HepG2 (cell line): Measurements from ENCODE around the gene IFI30. TPM values are rescaled to one million over a fixed set of nuclear protein-coding genes. Genes with fewer than 3 reads are reported as not detected.

Source experiments
- ATAC-seq: fragments of 200-7000 bp; cut with Tn5 transposase; 3 replicates; pipeline ENCODE4 v1.9.1; 2020; ENCODE audit warnings: mild to moderate bottlenecking, moderate library complexity
- BruUV-seq: library from RNA; stranded (reverse); fragments of 400-500 nt; replicated peaks from 2 replicates; lab custom pipeline; 2021; lab: Mats Ljungman, UMichigan
- CTCF ChIA-PET: fragments of 300-600 bp; formaldehyde crosslinking; extraction: SDS; loops from one replicate; lab custom pipeline; 2021; ENCODE audit warnings: low total read pairs, inconsistent platforms, low intra/inter-chr PET ratio; lab: Yijun Ruan, JAX
- POLR2A ChIA-PET: fragments of 350-600 bp; sonication (Branson Sonifier 250); formaldehyde crosslinking; loops from one replicate; lab custom pipeline; 2020; ENCODE audit warnings: antibody characterized with exemption, inconsistent platforms; lab: Yijun Ruan, JAX
- DNase-seq: peaks from one replicate; pipeline ENCODE4 v3.0.0-alpha.2; 2015; ENCODE audit warnings: low spot score
- FAIRE-seq: peaks from 3 replicates; lab custom pipeline; 2011; peaks lifted over from hg19 to GRCh38; lab: Jason Lieb, UNC
- H2AFZ ChIP-seq: one replicate; pipeline ENCODE4 v1.6.1; 2011; ENCODE audit warnings: low read length, inconsistent platforms
- H3K27ac ChIP-seq: fragments of 300-600 bp; 3 replicates; pipeline ENCODE4 v1.8.0; 2011; ENCODE audit warnings: mixed run types, mild to moderate bottlenecking, mixed read lengths, low read length, inconsistent platforms; ENCODE audit not compliant: insufficient read depth; ENCODE audit errors: extremely low read length
- H3K27me3 ChIP-seq, 2 experiments: fragments of 200-600 bp in 1 of 2; 2 replicates in 1 of 2; 3 replicates in 1 of 2; pipeline versions ENCODE4 v1.6.0 to v1.8.0; 2011; ENCODE audit warnings: low read length in 2 of 2, mild to moderate bottlenecking in 2 of 2, moderate library complexity in 2 of 2, inconsistent platforms in 1 of 2; ENCODE audit not compliant: insufficient read depth in 2 of 2, control insufficient read depth in 1 of 2
- H3K36me3 ChIP-seq, 2 experiments: fragments of 200-600 bp in 1 of 2; replicated peaks in 1 of 2; 2 replicates in 1 of 2; 3 replicates in 1 of 2; pipeline versions ENCODE4 v1.5.1 to v1.8.0; 2011; ENCODE audit warnings: low read length in 2 of 2, inconsistent platforms in 1 of 2; ENCODE audit not compliant: insufficient read depth in 2 of 2, control insufficient read depth in 1 of 2
- H3K4me1 ChIP-seq: 2 replicates; pipeline ENCODE4 v1.5.1; 2012; ENCODE audit warnings: low read length, inconsistent platforms; ENCODE audit not compliant: insufficient read depth
- H3K4me2 ChIP-seq: 2 replicates; pipeline ENCODE4 v1.6.0; 2011; ENCODE audit warnings: low read depth, low read length, inconsistent platforms
- H3K4me3 ChIP-seq, 3 experiments: fragments of 200-600 bp in 1 of 3; sonication (generic), shearing (Covaris generic) in 1 of 3; replicated peaks in 1 of 3; 2 replicates each; pipeline ENCODE4 v1.5.1; 2011 to 2016; ENCODE audit warnings: low read length in 3 of 3, inconsistent platforms in 2 of 3, low read depth in 2 of 3, mild to moderate bottlenecking in 2 of 3, control low read depth in 1 of 3, mixed read lengths in 1 of 3; ENCODE audit not compliant: insufficient read depth in 1 of 3
- H3K79me2 ChIP-seq: one replicate; pipeline ENCODE4 v1.6.1; 2011; ENCODE audit warnings: low read length, inconsistent platforms; ENCODE audit not compliant: insufficient read depth
- H3K9ac ChIP-seq: 2 replicates; pipeline ENCODE4 v1.6.0; 2011; ENCODE audit warnings: mild to moderate bottlenecking, low read depth, low read length, inconsistent platforms; ENCODE audit not compliant: insufficient read depth
- H3K9me3 ChIP-seq: 2 replicates; pipeline ENCODE4 v1.5.1; 2012; ENCODE audit warnings: mild to moderate bottlenecking, low read length
- H4K20me1 ChIP-seq: 2 replicates; pipeline ENCODE4 v1.6.0; 2011; ENCODE audit warnings: inconsistent platforms, mild to moderate bottlenecking, low read length, moderate library complexity; ENCODE audit not compliant: insufficient read depth
- AGO1 ChIP-seq: fragments of 200-400 bp; formaldehyde crosslinking; IDR thresholded peaks from 2 replicates; pipeline ENCODE4 v1.6.1; 2017; ENCODE audit warnings: mild to moderate bottlenecking, low read depth, low read length, moderate library complexity; ENCODE audit not compliant: poor library complexity, severe bottlenecking
- AHDC1 ChIP-seq: sonication (generic); formaldehyde crosslinking; IDR thresholded peaks from 2 replicates; pipeline ENCODE4 v1.5.1; 2020; ENCODE audit warnings: mild to moderate bottlenecking, missing genetic modification reagents, borderline replicate concordance
- ZKSCAN8 ChIP-seq: IDR thresholded peaks from 2 replicates; pipeline ENCODE4 v1.6.1; 2016; ENCODE audit warnings: borderline replicate concordance, missing genetic modification reagents, missing compliant biosample characterization
- ZMYM3 ChIP-seq: sonication (generic); formaldehyde crosslinking; IDR thresholded peaks from 2 replicates; pipeline ENCODE4 v1.5.1; 2020; ENCODE audit warnings: mild to moderate bottlenecking, missing genetic modification reagents
- ZNF230 ChIP-seq: sonication (generic); formaldehyde crosslinking; IDR thresholded peaks from 2 replicates; pipeline ENCODE4 v1.4.0; 2020; ENCODE audit warnings: mild to moderate bottlenecking, missing genetic modification reagents
- ZNF687 ChIP-seq: sonication (generic); formaldehyde crosslinking; IDR thresholded peaks from 2 replicates; pipeline ENCODE4 v1.5.1; 2020; ENCODE audit warnings: mild to moderate bottlenecking, missing genetic modification reagents, moderate library complexity
- ZNF75D ChIP-seq: sonication (generic); formaldehyde crosslinking; IDR thresholded peaks from 2 replicates; pipeline ENCODE4 v1.8.1; 2023; ENCODE audit warnings: missing genetic modification reagents, mild to moderate bottlenecking, borderline replicate concordance
- ZNF83 ChIP-seq: sonication (generic); formaldehyde crosslinking; IDR thresholded peaks from 2 replicates; pipeline ENCODE4 v1.4.0; 2020; ENCODE audit warnings: missing genetic modification reagents, mild to moderate bottlenecking, borderline replicate concordance
- WGBS: methylation state at CpG from one replicate; pipeline ENCODE4 v1.1.6; 2017; ENCODE audit warnings: low lambda C conversion rate; 5-methylcytosine and 5-hydroxymethylcytosine counted together
- in situ Hi-C: cut with HindIII; loops from 2 replicates; pipeline ENCODE4 v1.10.0; 2017; ENCODE audit warnings: low pct_unique_long_range_greater_than_20kb; ENCODE audit not compliant: extremely low pct_ligation_motif_present
- intact Hi-C: fragments of 100-400 bp; cut with micrococcal nuclease; formaldehyde crosslinking; loops from one replicate; pipeline ENCODE4 v1.10.0; 2022; ENCODE audit not compliant: unreplicated experiment
- polyA plus RNA-seq, 8 experiments: library from polyadenylated mRNA; depleted of rRNA in 3 of 8; stranded (reverse) in 7 of 8; unstranded in 1 of 8; fragments of >200 nt; fragmentation: Illumina TruSeq in 4 of 8; extraction: Trizol in 4 of 8; gene quantifications; 2 replicates each; pipeline versions ENCODE4 v1.2.1 to v1.2.3, GENCODE V29; 2011 to 2016; ENCODE audit warnings: low read depth in 4 of 8, missing spikeins in 1 of 8, mixed read lengths in 1 of 8; ENCODE audit not compliant: insufficient read depth in 1 of 8
- total RNA-seq, 5 experiments: library from RNA; depleted of rRNA; stranded (reverse); fragments of >200 nt; fragmentation: Illumina TruSeq; extraction: Trizol; gene quantifications; 2 replicates each; pipeline ENCODE4 v1.2.3, GENCODE V29; 2016; ENCODE audit warnings: low read depth in 1 of 5

IFI30 gene
- total and polyA plus RNA-seq, 2 of the 13 experiments (the other 11 are each of a cell fraction or from before 2014, with no cell fraction given) = 25.0 to 79.4 TPM

- Histone ChIP-seq H3K9ac (no peak overlapping the region), H3K27ac (no peak overlapping the region), H3K36me3 (peaks cover 14 to 44% of the 10 kb centered on the region in 2 experiments; a peak in 4 of 5 replicates), H3K4me2 (no peak overlapping the region), H3K27me3 (no peaks in the 10 kb centered on the region), H3K4me3 (no peak overlapping the region), H3K4me1 (peaks cover 15% of the 10 kb centered on the region)
- ChIA-PET CTCF (no interaction called here), POLR2A (no interaction called here)
- in situ Hi-C loops = no loop called here
- TF ChIP-seq ZNF75D (CRISPR knock-in tag) = no peak
- no peak for TF ChIP-seq ZNF687 (CRISPR knock-in tag)
- TF ChIP-seq ZNF83 = no peak
- 0 out of 2 replicates have a peak, but pooled peaks have one; percentile 75 for TF ChIP-seq ZKSCAN8 (CRISPR knock-in tag)
- TF ChIP-seq ZNF230 (CRISPR knock-in tag) = no peak
- no peak for TF ChIP-seq AHDC1 (CRISPR knock-in tag)
- peak; percentile 72; the same call in 1 of the 2 replicates for TF ChIP-seq ZMYM3 (CRISPR knock-in tag)
- no peak for TF ChIP-seq AGO1
- TF ChIP-seq, all 625 proteins: peak for 2
- no TSS peak for BruUV-seq
- no peak overlapping the region for H2AFZ ChIP-seq
- WGBS = 93% methylated on average over 20 of the region's 21 CpGs
- ATAC-seq (no peak), FAIRE-seq (no peak), DNase-seq (no peak)
- H3K9me3 ChIP-seq = no peaks in the 10 kb centered on the region
- no peaks in the 10 kb centered on the region for H4K20me1 ChIP-seq
- intact Hi-C loops = no loop called here
- no peaks in the 10 kb centered on the region for H3K79me2 ChIP-seq
These were observed 42.9 kb upstream of the IFI30 start for GRCh38 chr19:18130523-18131242.
